ENCODE measurements around the gene GATAD1.

DNA sequence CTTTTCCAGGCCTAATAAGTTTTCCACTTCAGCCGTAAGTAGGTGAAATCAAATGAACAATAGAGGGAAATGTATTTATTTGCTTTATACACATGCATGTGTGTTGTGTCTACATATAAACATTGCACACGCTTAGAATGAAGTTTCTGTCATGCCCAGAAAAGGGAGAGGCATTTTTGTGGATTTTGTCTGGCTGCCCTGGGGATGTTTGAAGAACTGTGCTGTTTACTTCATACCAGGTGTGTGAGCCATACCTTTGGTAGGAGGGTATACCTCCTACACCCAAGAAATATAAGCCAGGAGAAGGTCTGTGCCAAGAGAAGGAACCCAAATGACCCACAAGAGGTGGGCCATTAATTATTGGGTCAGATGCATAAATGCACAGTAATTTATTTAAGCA is 12.8 kb downstream of the GATAD1 start:
- TF ChIP-seq POLR2A (IDR thresholded peaks at IDR 0.05): no peak
- no peak for TF ChIP-seq POLR2AphosphoS5 (IDR thresholded peaks at IDR 0.05)
- TF ChIP-seq, protein P1, sequence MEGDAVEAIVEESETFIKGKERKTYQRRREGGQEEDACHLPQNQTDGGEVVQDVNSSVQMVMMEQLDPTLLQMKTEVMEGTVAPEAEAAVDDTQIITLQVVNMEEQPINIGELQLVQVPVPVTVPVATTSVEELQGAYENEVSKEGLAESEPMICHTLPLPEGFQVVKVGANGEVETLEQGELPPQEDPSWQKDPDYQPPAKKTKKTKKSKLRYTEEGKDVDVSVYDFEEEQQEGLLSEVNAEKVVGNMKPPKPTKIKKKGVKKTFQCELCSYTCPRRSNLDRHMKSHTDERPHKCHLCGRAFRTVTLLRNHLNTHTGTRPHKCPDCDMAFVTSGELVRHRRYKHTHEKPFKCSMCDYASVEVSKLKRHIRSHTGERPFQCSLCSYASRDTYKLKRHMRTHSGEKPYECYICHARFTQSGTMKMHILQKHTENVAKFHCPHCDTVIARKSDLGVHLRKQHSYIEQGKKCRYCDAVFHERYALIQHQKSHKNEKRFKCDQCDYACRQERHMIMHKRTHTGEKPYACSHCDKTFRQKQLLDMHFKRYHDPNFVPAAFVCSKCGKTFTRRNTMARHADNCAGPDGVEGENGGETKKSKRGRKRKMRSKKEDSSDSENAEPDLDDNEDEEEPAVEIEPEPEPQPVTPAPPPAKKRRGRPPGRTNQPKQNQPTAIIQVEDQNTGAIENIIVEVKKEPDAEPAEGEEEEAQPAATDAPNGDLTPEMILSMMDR (IDR thresholded peaks at IDR 0.05): no peak
